ENCODE data around the gene AGAP2. TPM values are rescaled to one million over a fixed set of nuclear protein-coding genes. Genes with fewer than 3 reads are reported as not detected.

AGAP2 gene
- total RNA-seq, 5 donors from 2014 or later (not counting 1 experiment from before 2014, with no cell fraction given): 43.2 to 74.6 (median 66.4) TPM

DNA sequence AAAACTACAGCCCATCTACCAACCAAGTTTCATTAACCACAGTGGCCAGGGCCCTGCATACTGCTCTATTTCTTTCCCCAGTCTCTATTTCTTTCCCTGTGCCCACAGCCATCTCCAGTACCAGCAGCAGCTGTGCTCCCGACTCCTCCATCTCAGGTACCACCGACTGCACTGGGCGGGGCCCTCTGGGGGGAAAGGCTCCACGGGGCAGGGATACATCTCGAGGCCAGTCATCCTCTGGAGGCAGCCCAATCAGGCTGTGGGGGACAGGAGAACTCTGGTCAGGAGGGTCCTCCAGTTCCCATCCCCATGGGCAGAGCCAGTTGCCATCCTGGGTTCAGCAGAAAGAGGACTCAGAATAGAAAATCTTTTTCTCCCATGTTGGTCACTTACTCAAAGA is 10.5 kb upstream of the AGAP2 start:
- DNase-seq: no peak
- H3K27ac Mint-ChIP-seq: peak overlapping the region; percentile 19 to 44
- Histone ChIP-seq H3K4me1 (ENCODE audit: control insufficient read depth in 1 of 2, extremely low read depth in 1 of 2, insufficient read depth in 2 of 2, low read length in 2 of 2) (peaks cover 33 to 56% of the 10 kb centered on the region in 2 experiments), H3K36me3 (ENCODE audit: control insufficient read depth in 2 of 2, extremely low read depth in 1 of 2, insufficient read depth in 1 of 2, low read length in 1 of 2) (peaks cover 4 to 30% of the 10 kb centered on the region in 2 donors), H3K9me3 (no peaks in the 10 kb centered on the region), H3K27me3 (replicated peaks in 1 of 2; ENCODE audit: control insufficient read depth in 2 of 2, extremely low read depth in 1 of 2, insufficient read depth in 2 of 2, low read length in 1 of 2) (no peaks in the 10 kb centered on the region), H3K27ac (ENCODE audit: low read length) (no peak overlapping the region), H3K4me3 (ENCODE audit: control insufficient read depth in 1 of 2, extremely low read depth in 1 of 2, low read length in 1 of 2) (no peak overlapping the region)
- no peak overlapping the region for H3K4me3 Mint-ChIP-seq
- no peaks in the 10 kb centered on the region for H3K27me3 Mint-ChIP-seq
- peaks cover 23% of the 10 kb centered on the region for H3K36me3 Mint-ChIP-seq
- no peak for ATAC-seq (replicated peaks in 1 of 4)
- ChIA-PET POLR2A (interaction anchor here in 1 of 2 donors (0.7 kb wide), 1 partner anchor 94 kb away, joined by 4 read pairs; no protein-coding TSS in a partner anchor), CTCF (no interaction called here)
- no peaks in the 10 kb centered on the region for H3K9me3 Mint-ChIP-seq
- no CpG with 5 or more reads among the region's 5 CpGs for whole genome bisulfite sequencing (ENCODE audit: insufficient coverage)
- peaks cover 59 to 64% (median 60%) of the 10 kb centered on the region in 3 donors for H3K4me1 Mint-ChIP-seq

DNA sequence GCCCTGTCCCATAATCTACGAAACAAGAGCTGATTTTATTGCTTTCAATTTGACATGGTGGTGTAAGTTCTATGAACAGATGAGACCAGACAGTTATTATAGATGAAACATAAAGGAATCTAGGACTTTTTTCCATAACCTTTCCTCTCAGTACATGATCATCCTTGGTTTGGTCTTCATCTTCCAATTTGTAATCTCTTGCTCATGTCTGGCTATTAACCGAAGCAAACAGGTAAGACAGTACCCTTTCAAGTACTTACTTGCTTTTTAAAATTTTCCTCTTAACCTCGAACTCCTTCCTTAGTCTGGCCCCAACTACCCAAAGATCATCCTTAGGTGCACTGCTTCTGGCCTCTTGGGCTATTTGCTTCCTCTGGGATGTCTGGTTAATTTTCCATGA is 7.5 kb upstream of the AGAP2 start:
- Mint-ChIP-seq H3K27me3 (no peaks in the 10 kb centered on the region), H3K27ac (peak overlapping the region; percentile 96 to 98), H3K4me1 (peaks cover 48 to 55% (median 49%) of the 10 kb centered on the region in 3 donors), H3K9me3 (no peaks in the 10 kb centered on the region), H3K36me3 (peaks cover 23% of the 10 kb centered on the region), H3K4me3 (peak overlapping the region; percentile 93 to 97 (median 94))
- POLR2A ChIA-PET: no interaction called here
- ATAC-seq (replicated peaks in 1 of 4) (no peak), DNase-seq (no peak)
- no CpG with 5 or more reads among the region's 3 CpGs for WGBS (ENCODE audit: insufficient coverage)
- peaks cover 4 to 30% of the 10 kb centered on the region in 2 donors for H3K36me3 ChIP-seq (ENCODE audit: control insufficient read depth in 2 of 2, extremely low read depth in 1 of 2, insufficient read depth in 1 of 2, low read length in 1 of 2)
- H3K4me1 ChIP-seq (ENCODE audit: control insufficient read depth in 1 of 2, extremely low read depth in 1 of 2, insufficient read depth in 2 of 2, low read length in 2 of 2): peaks cover 20 to 44% of the 10 kb centered on the region in 2 experiments
- H3K27ac ChIP-seq (ENCODE audit: low read length): peak overlapping the region; percentile 96
- no peaks in the 10 kb centered on the region for H3K27me3 ChIP-seq (replicated peaks in 1 of 2; ENCODE audit: control insufficient read depth in 2 of 2, extremely low read depth in 1 of 2, insufficient read depth in 2 of 2, low read length in 1 of 2)
- CTCF ChIA-PET: interaction anchor here in 1 of 2 donors (1.8 kb wide), 1 partner anchor 10 kb away, joined by 11 read pairs; no protein-coding TSS in a partner anchor
- H3K9me3 ChIP-seq: no peaks in the 10 kb centered on the region
- H3K4me3 ChIP-seq (ENCODE audit: control insufficient read depth in 1 of 2, extremely low read depth in 1 of 2, low read length in 1 of 2): peak overlapping the region in 1 of 2 donors; percentile 96

DNA sequence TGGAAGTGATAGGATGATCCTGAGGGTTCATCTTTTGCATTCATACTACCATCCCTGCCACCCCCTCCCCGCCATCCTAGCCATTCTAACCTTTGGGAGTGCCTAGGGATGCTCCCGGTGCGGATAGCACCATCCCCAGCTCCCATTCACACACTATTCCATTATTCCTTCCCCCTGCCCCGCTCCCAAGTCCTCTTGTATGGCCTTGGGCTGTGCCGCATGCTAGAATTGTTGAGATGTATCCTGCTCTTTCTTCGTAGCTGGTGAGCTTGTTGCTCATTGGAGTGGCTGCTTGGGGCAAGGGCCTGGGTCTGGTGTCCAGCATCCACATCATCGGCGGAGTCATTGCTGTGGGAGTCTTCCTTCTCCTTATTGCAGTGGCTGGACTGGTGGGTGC is 6.9 kb upstream of the AGAP2 start:
- peak overlapping the region; percentile 96 to 98 for H3K27ac Mint-ChIP-seq
- ATAC-seq (replicated peaks in 1 of 4): no peak
- Histone ChIP-seq H3K27ac (ENCODE audit: low read length) (peak overlapping the region; percentile 96), H3K4me1 (ENCODE audit: control insufficient read depth in 1 of 2, extremely low read depth in 1 of 2, insufficient read depth in 2 of 2, low read length in 2 of 2) (peaks cover 23 to 44% of the 10 kb centered on the region in 2 experiments), H3K9me3 (no peaks in the 10 kb centered on the region), H3K4me3 (ENCODE audit: control insufficient read depth in 1 of 2, extremely low read depth in 1 of 2, low read length in 1 of 2) (peak overlapping the region; percentile 81 to 96), H3K27me3 (replicated peaks in 1 of 2; ENCODE audit: control insufficient read depth in 2 of 2, extremely low read depth in 1 of 2, insufficient read depth in 2 of 2, low read length in 1 of 2) (no peaks in the 10 kb centered on the region), H3K36me3 (ENCODE audit: control insufficient read depth in 2 of 2, extremely low read depth in 1 of 2, insufficient read depth in 1 of 2, low read length in 1 of 2) (peaks cover 4 to 29% of the 10 kb centered on the region in 2 donors)
- H3K4me1 Mint-ChIP-seq: peaks cover 48 to 55% (median 49%) of the 10 kb centered on the region in 3 donors
- no peaks in the 10 kb centered on the region for H3K27me3 Mint-ChIP-seq
- WGBS (ENCODE audit: insufficient coverage): 71% methylated on average over 6 of the region's 8 CpGs
- ChIA-PET POLR2A (interaction anchor here in 1 of 2 donors (1.4 kb wide), 1 partner anchor 9 kb away, joined by 3 read pairs; no protein-coding TSS in a partner anchor), CTCF (interaction anchor here in 1 of 2 donors (0.5 to 1.8 kb wide), 3 partner anchors 9 to 1059 kb away, joined by 3 to 11 read pairs (median 3); no protein-coding TSS in a partner anchor)
- H3K36me3 Mint-ChIP-seq: peaks cover 19% of the 10 kb centered on the region
- no peak for DNase-seq
- peak overlapping the region; percentile 93 to 97 (median 94) for H3K4me3 Mint-ChIP-seq
- H3K9me3 Mint-ChIP-seq: no peaks in the 10 kb centered on the region

DNA sequence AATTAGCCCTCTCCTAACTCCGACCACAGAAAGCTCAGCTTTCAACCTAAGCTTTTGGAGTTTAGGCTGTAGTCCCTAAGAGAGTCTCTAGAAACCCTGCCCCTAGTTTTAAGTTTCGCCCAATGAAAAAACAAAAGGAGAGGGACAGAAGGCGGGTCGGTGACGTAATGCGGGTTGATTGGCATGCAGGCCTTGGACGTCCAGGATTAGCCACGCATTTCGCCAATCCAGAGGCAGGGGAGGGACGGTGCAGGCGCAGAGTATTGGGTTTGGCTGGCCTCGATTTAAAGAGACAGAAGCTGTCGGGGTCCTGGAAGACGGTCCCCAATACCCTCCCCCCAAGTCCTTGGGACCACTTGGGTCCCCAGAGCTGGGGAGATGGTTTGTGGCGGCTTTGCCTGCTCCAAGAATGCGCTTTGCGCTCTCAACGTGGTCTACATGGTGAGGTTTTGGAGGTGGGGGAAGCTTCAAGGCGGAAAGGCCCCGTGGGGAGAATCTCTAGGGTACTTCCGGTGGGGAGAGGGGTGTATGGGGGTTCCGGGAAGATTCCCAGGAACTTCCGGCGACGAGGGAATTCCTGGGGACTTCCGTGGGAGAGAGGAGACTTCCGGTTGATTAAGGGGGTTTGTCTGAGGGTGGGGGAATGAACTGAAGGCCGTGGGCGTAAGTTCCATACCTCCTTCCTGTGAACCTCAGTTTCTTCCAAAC is 6.4 kb upstream of the AGAP2 start, which contains the start of gene TSPAN31:
Gene TSPAN31, plus strand, starts transcription at position 263 of the 708 bp plus-strand sequence. Its CDS starts 116 bp downstream, at position 379.
- Mint-ChIP-seq H3K9me3 (no peaks in the 10 kb centered on the region), H3K27ac (peak within 1 kb of the TSS; percentile 96 to 98), H3K4me3 (peak within 1 kb of the TSS; percentile 93 to 97 (median 94)), H3K36me3 (peaks cover 16% of the 10 kb centered on the region), H3K27me3 (no peaks in the 10 kb centered on the region), H3K4me1 (peaks cover 47 to 54% (median 52%) of the 10 kb centered on the region in 3 donors)
- Histone ChIP-seq H3K36me3 (ENCODE audit: control insufficient read depth in 2 of 2, extremely low read depth in 1 of 2, insufficient read depth in 1 of 2, low read length in 1 of 2) (peaks cover 4 to 30% of the 10 kb centered on the region in 2 donors), H3K4me3 (ENCODE audit: control insufficient read depth in 1 of 2, extremely low read depth in 1 of 2, low read length in 1 of 2) (peak within 1 kb of the TSS; percentile 81 to 96), H3K4me1 (ENCODE audit: control insufficient read depth in 1 of 2, extremely low read depth in 1 of 2, insufficient read depth in 2 of 2, low read length in 2 of 2) (peaks cover 28 to 46% of the 10 kb centered on the region in 2 experiments), H3K27me3 (replicated peaks in 1 of 2; ENCODE audit: control insufficient read depth in 2 of 2, extremely low read depth in 1 of 2, insufficient read depth in 2 of 2, low read length in 1 of 2) (no peaks in the 10 kb centered on the region), H3K9me3 (no peaks in the 10 kb centered on the region), H3K27ac (ENCODE audit: low read length) (peak within 1 kb of the TSS; percentile 96)
- POLR2A ChIA-PET: interaction anchor here in 1 of 2 donors (0.7 to 1.4 kb wide), 2 partner anchors 9 to 82 kb away, joined by 3 to 4 read pairs; no protein-coding TSS in a partner anchor
- DNase-seq (peak; percentile 79 to 98 (median 95)), ATAC-seq (replicated peaks in 1 of 4) (peak; percentile 81 to 87 (median 83))
- WGBS (ENCODE audit: insufficient coverage): 2% methylated on average over 18 of the region's 29 CpGs
- CTCF ChIA-PET: interaction anchor here (0.5 to 1.8 kb wide), 7 partner anchors 9 to 1189 kb away, joined by 3 to 11 read pairs (median 5); no protein-coding TSS in a partner anchor

DNA sequence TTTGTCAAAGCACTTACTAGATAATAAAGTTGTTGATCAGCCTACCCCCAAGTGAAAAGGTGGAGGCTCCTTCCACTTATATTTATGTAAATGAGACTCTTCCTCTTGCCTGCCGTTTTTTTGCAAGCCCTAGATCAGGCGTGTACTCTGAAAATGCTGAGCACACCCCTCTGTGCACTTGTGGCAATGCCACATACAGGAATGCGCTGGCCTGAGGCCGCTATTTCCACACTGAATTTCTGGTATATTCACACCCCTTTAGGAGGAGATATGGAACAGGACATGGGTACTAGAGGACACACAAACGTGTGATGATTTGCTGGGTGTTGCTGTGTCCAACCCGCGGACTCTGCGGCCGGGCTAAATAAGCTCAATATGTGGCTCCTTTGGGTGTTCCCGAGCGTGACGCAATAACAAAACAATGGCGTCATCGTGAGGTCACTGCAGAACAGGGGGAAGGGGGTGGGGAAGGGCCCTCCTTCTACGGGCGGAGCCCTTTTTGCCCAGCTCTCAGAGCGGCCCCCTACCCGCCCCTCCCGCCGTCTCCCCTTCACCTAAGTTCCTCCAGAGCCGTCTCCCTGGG is 5.7 kb upstream of the AGAP2 start:
- 9% methylated on average over 7 of the region's 21 CpGs for WGBS (ENCODE audit: insufficient coverage)
- H3K4me3 ChIP-seq (ENCODE audit: control insufficient read depth in 1 of 2, extremely low read depth in 1 of 2, low read length in 1 of 2): peak overlapping the region; percentile 81 to 96
- peaks cover 53 to 61% (median 57%) of the 10 kb centered on the region in 3 donors for H3K4me1 Mint-ChIP-seq

More for the DNA sequence above, 5.7 kb upstream of the AGAP2 start:
- Mint-ChIP-seq H3K36me3 (peaks cover 19% of the 10 kb centered on the region), H3K9me3 (no peaks in the 10 kb centered on the region), H3K27me3 (no peaks in the 10 kb centered on the region), H3K4me3 (peak overlapping the region; percentile 93 to 97 (median 94)), H3K27ac (peak overlapping the region; percentile 96 to 98)
- Histone ChIP-seq H3K36me3 (ENCODE audit: control insufficient read depth in 2 of 2, extremely low read depth in 1 of 2, insufficient read depth in 1 of 2, low read length in 1 of 2) (peaks cover 6 to 34% of the 10 kb centered on the region in 2 donors), H3K27me3 (replicated peaks in 1 of 2; ENCODE audit: control insufficient read depth in 2 of 2, extremely low read depth in 1 of 2, insufficient read depth in 2 of 2, low read length in 1 of 2) (no peaks in the 10 kb centered on the region), H3K27ac (ENCODE audit: low read length) (peak overlapping the region; percentile 96), H3K9me3 (no peaks in the 10 kb centered on the region), H3K4me1 (ENCODE audit: control insufficient read depth in 1 of 2, extremely low read depth in 1 of 2, insufficient read depth in 2 of 2, low read length in 2 of 2) (peaks cover 34 to 52% of the 10 kb centered on the region in 2 experiments)
- ChIA-PET CTCF (interaction anchor here (0.7 to 1.8 kb wide), 5 partner anchors 10 to 1188 kb away, joined by 3 to 11 read pairs (median 5); no protein-coding TSS in a partner anchor), POLR2A (interaction anchor here (0.6 to 1.4 kb wide), 3 partner anchors 10 to 195 kb away, joined by 3 to 5 read pairs (median 4); no protein-coding TSS in a partner anchor)
- peak in 32 of 35 experiments; percentile 45 to 86 (median 68) for DNase-seq
- peak; percentile 8 to 46 (median 14) for ATAC-seq (replicated peaks in 1 of 4)

Data from T-cell (primary cell).